ENCODE measurements around the gene MAP3K3. TPM values are rescaled to one million over a fixed set of nuclear protein-coding genes. Genes with fewer than 3 reads are reported as not detected.

The MAP3K3 gene
- total and polyA plus RNA-seq, 2 experiments from 2014 or later = 6.1 to 24.6 TPM

DNA sequence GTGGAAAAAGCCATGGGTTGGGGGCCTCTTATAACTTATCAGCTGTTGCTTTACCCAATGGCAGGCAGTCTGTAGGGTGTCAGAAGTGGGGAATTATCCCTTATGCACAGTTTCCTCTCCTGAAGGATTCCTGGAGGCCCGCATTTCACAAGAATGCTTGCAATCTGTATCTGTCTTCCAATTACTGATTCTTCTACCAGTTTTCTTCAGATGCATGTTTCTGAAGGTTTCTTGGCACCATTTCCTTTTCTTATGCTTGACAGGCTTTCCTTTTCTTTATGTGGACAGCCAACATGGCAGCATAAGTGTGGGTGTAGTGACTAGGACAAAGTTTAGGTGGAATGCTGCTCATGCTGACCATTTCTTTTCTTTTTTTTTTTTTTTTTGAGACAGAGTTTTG, 36.1 kb downstream of the MAP3K3 start (continued):
- TF ChIP-seq EZH2phosphoT487 (IDR thresholded peaks at IDR 0.05; ENCODE audit: unreplicated experiment) = no peak
- TF ChIP-seq ZNF331 (CRISPR knock-in tag; IDR thresholded peaks at IDR 0.05; ENCODE audit: low read depth) = no peak
- no peak for TF ChIP-seq EZH2 (IDR thresholded peaks at IDR 0.05; ENCODE audit: low read depth, unreplicated experiment)
- no peak for TF ChIP-seq REST (IDR thresholded peaks at IDR 0.05; ENCODE audit: unreplicated experiment)
- TF ChIP-seq, protein P1, sequence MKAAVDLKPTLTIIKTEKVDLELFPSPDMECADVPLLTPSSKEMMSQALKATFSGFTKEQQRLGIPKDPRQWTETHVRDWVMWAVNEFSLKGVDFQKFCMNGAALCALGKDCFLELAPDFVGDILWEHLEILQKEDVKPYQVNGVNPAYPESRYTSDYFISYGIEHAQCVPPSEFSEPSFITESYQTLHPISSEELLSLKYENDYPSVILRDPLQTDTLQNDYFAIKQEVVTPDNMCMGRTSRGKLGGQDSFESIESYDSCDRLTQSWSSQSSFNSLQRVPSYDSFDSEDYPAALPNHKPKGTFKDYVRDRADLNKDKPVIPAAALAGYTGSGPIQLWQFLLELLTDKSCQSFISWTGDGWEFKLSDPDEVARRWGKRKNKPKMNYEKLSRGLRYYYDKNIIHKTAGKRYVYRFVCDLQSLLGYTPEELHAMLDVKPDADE (IDR thresholded peaks at IDR 0.05) = no peak

DNA sequence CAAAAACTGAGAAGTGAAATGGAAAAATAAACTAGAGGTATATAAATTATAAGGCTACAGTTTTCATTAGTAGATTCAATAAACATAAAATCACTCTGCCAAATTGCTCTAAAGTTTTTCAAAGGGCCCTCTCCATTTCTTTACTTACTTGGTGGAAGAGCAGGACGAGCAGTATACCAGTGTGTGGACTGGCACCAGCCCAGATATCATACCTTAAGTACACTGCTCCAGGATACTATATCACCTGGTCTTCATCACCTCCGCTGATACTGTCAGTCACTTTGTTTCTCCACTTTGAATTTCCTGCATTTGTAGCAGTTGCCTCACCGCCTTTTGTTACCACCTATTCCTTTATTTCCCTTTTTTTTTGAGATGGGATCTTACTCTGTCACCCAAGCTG, 37.6 kb downstream of the MAP3K3 start:
- Histone ChIP-seq H3K9me2 (ENCODE audit: insufficient read depth) (no peaks in the 10 kb centered on the region), H3K4me2 (no peak overlapping the region), H3K4me3 (no peak overlapping the region), H3K27me3 (ENCODE audit: insufficient read depth) (no peaks in the 10 kb centered on the region), H2AFZ (no peak overlapping the region), H3K36me3 (ENCODE audit: insufficient read depth) (peaks cover 5% of the 10 kb centered on the region; the same call in 1 of the 2 replicates), H3F3A (replicated peaks; ENCODE audit: low read depth) (no peaks in the 10 kb centered on the region), H3K4me1 (ENCODE audit: insufficient read depth) (no peaks in the 10 kb centered on the region), H4K20me1 (replicated peaks; ENCODE audit: insufficient read depth) (no peaks in the 10 kb centered on the region), H3K79me2 (replicated peaks; ENCODE audit: insufficient read depth) (no peaks in the 10 kb centered on the region), H3K27ac (ENCODE audit: low read depth) (no peak overlapping the region)
- no peak for ATAC-seq
- no peak overlapping the region for H3K27ac Mint-ChIP-seq
- no peak overlapping the region for H3K4me3 Mint-ChIP-seq
- H3K9me3 Mint-ChIP-seq = no peaks in the 10 kb centered on the region
- no peaks in the 10 kb centered on the region for H3K27me3 Mint-ChIP-seq (ENCODE audit: insufficient read depth, low read depth, poor library complexity)
- DNase-seq (ENCODE audit: low spot score) = no peak
- H3K36me3 Mint-ChIP-seq (ENCODE audit: low read depth) = peaks cover 6% of the 10 kb centered on the region; the same call in 2 of the 3 replicates
- no peaks in the 10 kb centered on the region for H3K4me1 Mint-ChIP-seq
- TF ChIP-seq JUNB (IDR thresholded peaks at IDR 0.05; ENCODE audit: unreplicated experiment) (no peak), EZH2 (IDR thresholded peaks at IDR 0.05; ENCODE audit: low read depth, unreplicated experiment) (no peak), REST (IDR thresholded peaks at IDR 0.05; ENCODE audit: unreplicated experiment) (no peak), CREB1 (CRISPR knock-in tag; IDR thresholded peaks at IDR 0.05; ENCODE audit: low read depth) (no peak), STAT1 (IDR thresholded peaks at IDR 0.05; ENCODE audit: unreplicated experiment) (no peak), NANOG (IDR thresholded peaks at IDR 0.05; ENCODE audit: borderline replicate concordance) (no peak)
- TF ChIP-seq, protein P2, sequence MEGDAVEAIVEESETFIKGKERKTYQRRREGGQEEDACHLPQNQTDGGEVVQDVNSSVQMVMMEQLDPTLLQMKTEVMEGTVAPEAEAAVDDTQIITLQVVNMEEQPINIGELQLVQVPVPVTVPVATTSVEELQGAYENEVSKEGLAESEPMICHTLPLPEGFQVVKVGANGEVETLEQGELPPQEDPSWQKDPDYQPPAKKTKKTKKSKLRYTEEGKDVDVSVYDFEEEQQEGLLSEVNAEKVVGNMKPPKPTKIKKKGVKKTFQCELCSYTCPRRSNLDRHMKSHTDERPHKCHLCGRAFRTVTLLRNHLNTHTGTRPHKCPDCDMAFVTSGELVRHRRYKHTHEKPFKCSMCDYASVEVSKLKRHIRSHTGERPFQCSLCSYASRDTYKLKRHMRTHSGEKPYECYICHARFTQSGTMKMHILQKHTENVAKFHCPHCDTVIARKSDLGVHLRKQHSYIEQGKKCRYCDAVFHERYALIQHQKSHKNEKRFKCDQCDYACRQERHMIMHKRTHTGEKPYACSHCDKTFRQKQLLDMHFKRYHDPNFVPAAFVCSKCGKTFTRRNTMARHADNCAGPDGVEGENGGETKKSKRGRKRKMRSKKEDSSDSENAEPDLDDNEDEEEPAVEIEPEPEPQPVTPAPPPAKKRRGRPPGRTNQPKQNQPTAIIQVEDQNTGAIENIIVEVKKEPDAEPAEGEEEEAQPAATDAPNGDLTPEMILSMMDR (conservative IDR thresholded peaks at IDR 0.05; ENCODE audit: low read depth in 2 of 2) = no peak
